ENCODE data around the gene PGGHG.

DNA sequence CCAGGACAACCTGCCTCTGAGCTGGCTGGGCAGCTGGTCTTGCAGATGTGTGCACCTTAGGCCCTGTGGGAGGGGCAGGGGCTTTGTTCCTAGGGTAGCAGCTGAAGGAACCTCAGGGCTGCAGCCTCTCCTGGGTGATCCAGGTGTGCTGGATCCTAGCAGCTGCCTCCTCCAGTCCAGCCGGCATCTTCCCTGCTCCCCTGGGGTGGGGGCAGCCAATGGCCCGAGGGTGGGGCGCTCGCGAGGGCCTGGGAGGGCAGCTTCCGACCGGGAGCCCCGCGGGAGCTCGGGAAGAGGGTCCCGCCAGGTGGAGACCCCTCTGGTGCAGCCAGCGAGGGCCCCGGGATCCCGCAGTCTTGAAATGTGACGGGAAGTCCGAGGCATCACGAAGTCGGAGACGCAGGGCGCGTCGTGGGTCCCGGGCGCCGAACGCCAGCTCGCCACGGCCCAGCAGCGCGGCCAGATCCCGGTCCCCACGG is 26.6 kb downstream of the PGGHG start:
- no peak for TF ChIP-seq POLR2A (IDR thresholded peaks at IDR 0.05)
- TF ChIP-seq, protein P1, sequence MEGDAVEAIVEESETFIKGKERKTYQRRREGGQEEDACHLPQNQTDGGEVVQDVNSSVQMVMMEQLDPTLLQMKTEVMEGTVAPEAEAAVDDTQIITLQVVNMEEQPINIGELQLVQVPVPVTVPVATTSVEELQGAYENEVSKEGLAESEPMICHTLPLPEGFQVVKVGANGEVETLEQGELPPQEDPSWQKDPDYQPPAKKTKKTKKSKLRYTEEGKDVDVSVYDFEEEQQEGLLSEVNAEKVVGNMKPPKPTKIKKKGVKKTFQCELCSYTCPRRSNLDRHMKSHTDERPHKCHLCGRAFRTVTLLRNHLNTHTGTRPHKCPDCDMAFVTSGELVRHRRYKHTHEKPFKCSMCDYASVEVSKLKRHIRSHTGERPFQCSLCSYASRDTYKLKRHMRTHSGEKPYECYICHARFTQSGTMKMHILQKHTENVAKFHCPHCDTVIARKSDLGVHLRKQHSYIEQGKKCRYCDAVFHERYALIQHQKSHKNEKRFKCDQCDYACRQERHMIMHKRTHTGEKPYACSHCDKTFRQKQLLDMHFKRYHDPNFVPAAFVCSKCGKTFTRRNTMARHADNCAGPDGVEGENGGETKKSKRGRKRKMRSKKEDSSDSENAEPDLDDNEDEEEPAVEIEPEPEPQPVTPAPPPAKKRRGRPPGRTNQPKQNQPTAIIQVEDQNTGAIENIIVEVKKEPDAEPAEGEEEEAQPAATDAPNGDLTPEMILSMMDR (IDR thresholded peaks at IDR 0.05): no peak

Data from stomach (tissue), 4 donors.